Activated CD4-positive, alpha-beta memory T cell treated with anti-CD3 and anti-CD28 coated beads for 36 hours (primary cell): ENCODE results near the gene CMC2. TPM values are rescaled to one million over a fixed set of nuclear protein-coding genes. Genes with fewer than 3 reads are reported as not detected.

Source experiments
- total RNA-seq, 2 experiments: library from RNA; stranded (reverse); gene quantifications; one replicate each; pipeline ENCODE4 v1.2.3, GENCODE V29; 2021

Gene CMC2
- total RNA-seq, 2 experiments from 2014 or later, result 147 to 148 TPM

Other genes with a start within 250 kb of the CMC2 start
- gene CDYL2, start 202.3 kb downstream of the CMC2 start, total RNA-seq, result 10 to 100 TPM; 29.4 to 34.1 TPM
- gene CENPN, start 329 bp upstream of the CMC2 start, total RNA-seq, result 10 to 100 TPM; 71.9 to 76.0 TPM
- 10 to 100 TPM; 19.3 to 21.3 TPM for gene ATMIN, start 29.0 kb upstream of the CMC2 start, total RNA-seq
- gene C16orf46, start 70.4 kb upstream of the CMC2 start, total RNA-seq, result under 1 TPM; 0.44 to 0.86 TPM
- gene GCSH, start 89.5 kb upstream of the CMC2 start, total RNA-seq, result 10 to 100 TPM; 23.9 to 24.7 TPM
- gene BCO1, start 231.8 kb upstream of the CMC2 start, total RNA-seq, result not detected